Gastroesophageal sphincter (tissue), 4 donors: ENCODE results near the gene SLC4A1AP. TPM values are rescaled to one million over a fixed set of nuclear protein-coding genes. Genes with fewer than 3 reads are reported as not detected.
A peak's percentile ranks its signal among the peaks of the same experiment; 100 is the strongest.

Source experiments
- ATAC-seq: fragments of 150-250 bp; one replicate; pipeline ENCODE4 v1.9.1; 2016; ENCODE audit warnings: mild to moderate bottlenecking, moderate library complexity
- H3K27ac ChIP-seq, 4 donors: fragments of 200-600 bp; sonication (generic) in 3 of 4; 1 replicate in 3 of 4; 2 replicates in 1 of 4; pipeline ENCODE4 v1.5.1; 2016 to 2019
- H3K27me3 ChIP-seq: fragments of 200-600 bp; sonication (generic); one replicate; pipeline ENCODE4 v1.5.1; 2019
- H3K36me3 ChIP-seq, 2 donors: fragments of 200-600 bp; sonication (generic); one replicate each; pipeline ENCODE4 v1.5.1; 2019; ENCODE audit warnings: control low read depth in 1 of 2
- H3K4me1 ChIP-seq, 3 donors: fragments of 200-600 bp; sonication (generic); 1 replicate in 2 of 3; 2 replicates in 1 of 3; pipeline ENCODE4 v1.5.1; 2016 to 2019; ENCODE audit warnings: control low read depth in 2 of 3
- H3K4me3 ChIP-seq, 2 donors: fragments of 200-600 bp; sonication (generic); one replicate each; pipeline ENCODE4 v1.5.1; 2019; ENCODE audit warnings: mild to moderate bottlenecking in 1 of 2, moderate library complexity in 1 of 2
- H3K9me3 ChIP-seq, 3 donors: fragments of 200-600 bp; sonication (generic); one replicate each; pipeline ENCODE4 v1.5.1; 2017 to 2019; ENCODE audit warnings: control low read depth in 2 of 3
- EP300 ChIP-seq: sonication (generic); formaldehyde crosslinking; IDR thresholded peaks from one replicate; pipeline ENCODE4 v1.6.1; 2017; ENCODE audit warnings: antibody characterized with exemption, mild to moderate bottlenecking
- POLR2A ChIP-seq, 2 donors: fragments of 450-650 bp; IDR thresholded peaks; one replicate each; pipeline ENCODE4 v1.6.1; 2017; ENCODE audit warnings: antibody characterized with exemption in 2 of 2, mild to moderate bottlenecking in 2 of 2, moderate library complexity in 1 of 2
- POLR2AphosphoS5 ChIP-seq: sonication (generic); formaldehyde crosslinking; IDR thresholded peaks from one replicate; pipeline ENCODE4 v1.6.1; 2017; ENCODE audit warnings: antibody characterized with exemption
- WGBS, 2 donors: methylation state at CpG; one replicate each; pipeline ENCODE4 v1.1.5; 2018; ENCODE audit warnings: low coverage in 1 of 2; 5-methylcytosine and 5-hydroxymethylcytosine counted together
- total RNA-seq, 4 donors: library from RNA; depleted of rRNA; stranded (reverse); fragments of >200 nt; gene quantifications; one replicate each; pipeline ENCODE4 v1.1.0, GENCODE V29; 2016
- TF ChIP-seq, protein P1 (sequence below), 4 experiments: fragments of 200-600 bp in 2 of 4; fragments of 450-650 bp in 2 of 4; sonication (generic) in 1 of 4; IDR thresholded peaks; one replicate each; pipeline ENCODE4 v1.5.1; 2017 to 2019; ENCODE audit warnings: antibody characterized with exemption in 4 of 4, mild to moderate bottlenecking in 2 of 4, moderate library complexity in 2 of 4

Gene SLC4A1AP
- total RNA-seq, 4 donors from 2014 or later = 18.1 to 23.5 (median 21.4) TPM

GRCh38 chr2:27717070-27717795 lies 53.5 kb downstream of the SLC4A1AP start:
- Histone ChIP-seq H3K4me1 (peaks cover 0 to 28% (median 0%) of the 10 kb centered on the region in 3 donors), H3K4me3 (no peak overlapping the region), H3K9me3 (no peaks in the 10 kb centered on the region), H3K36me3 (no peaks in the 10 kb centered on the region), H3K27me3 (no peaks in the 10 kb centered on the region), H3K27ac (peak overlapping the region in 3 of 4 donors; percentile 78 to 85 (median 80))
- WGBS, 2 donors = 49 to 80% methylated on average over 1 to 8 of the region's 9 CpGs
- no peak for ATAC-seq
- no peak for TF ChIP-seq EP300
- TF ChIP-seq POLR2AphosphoS5 = no peak

DNA sequence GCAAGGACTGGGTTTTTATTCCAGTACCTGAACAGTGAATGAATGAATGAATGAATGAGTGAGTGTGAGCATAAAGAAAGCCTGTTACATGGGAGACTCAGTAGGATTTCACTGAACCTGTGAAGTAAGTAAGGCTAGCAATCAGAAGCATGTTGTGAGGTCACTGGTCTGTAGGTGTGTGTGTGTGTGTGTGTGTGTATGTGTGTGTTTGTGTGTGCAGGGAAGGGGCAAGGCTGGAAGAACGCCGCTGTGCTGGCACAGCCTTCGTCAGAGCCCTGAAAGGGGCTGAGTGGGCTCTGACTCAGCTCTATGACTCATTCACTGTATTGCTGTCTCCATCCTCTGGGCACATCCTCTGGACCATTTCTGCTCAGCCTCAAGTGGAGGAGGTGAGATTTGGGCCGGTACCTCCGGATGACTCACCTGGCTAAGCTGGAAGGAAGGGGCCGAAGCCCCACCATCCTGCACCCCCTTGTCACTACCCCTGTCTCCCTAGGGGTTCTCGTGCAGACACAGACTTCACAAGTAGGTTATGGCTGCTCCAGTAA lies 56.4 kb downstream of the SLC4A1AP start:
- WGBS, 2 donors = 5 to 39% methylated on average over 3 to 4 of the region's 7 CpGs
- Histone ChIP-seq H3K4me3 (no peak overlapping the region), H3K36me3 (no peaks in the 10 kb centered on the region), H3K27ac (peak overlapping the region in 1 of 4 donors; percentile 50), H3K4me1 (peaks cover 0 to 42% (median 15%) of the 10 kb centered on the region in 3 donors), H3K9me3 (no peaks in the 10 kb centered on the region), H3K27me3 (no peaks in the 10 kb centered on the region)
- TF ChIP-seq POLR2AphosphoS5 (peak; percentile 65), POLR2A (IDR thresholded peaks at IDR 0.05) (no peak), EP300 (no peak)
- ATAC-seq = peak; percentile 54

DNA sequence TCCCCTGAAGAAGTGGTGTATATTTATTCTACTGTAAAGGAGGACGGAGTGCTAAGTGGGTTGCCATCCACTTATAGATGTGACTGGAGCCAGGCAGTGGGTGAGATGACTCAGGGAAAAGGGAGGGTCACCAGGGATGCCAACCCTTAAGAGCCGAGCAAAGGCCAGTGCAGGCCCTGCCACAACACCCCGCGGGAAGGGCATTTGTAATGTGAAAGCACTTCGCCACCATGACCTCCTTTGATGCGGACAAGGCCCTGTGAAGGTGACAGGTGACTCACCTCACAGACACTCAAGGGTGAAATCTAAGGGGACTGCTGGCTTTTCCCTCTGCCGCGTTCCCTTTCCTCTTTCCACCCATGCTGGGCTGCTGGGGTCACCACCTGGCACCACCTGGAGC lies 57.6 kb downstream of the SLC4A1AP start:
- H3K27me3 ChIP-seq = no peaks in the 10 kb centered on the region
- no peaks in the 10 kb centered on the region for H3K9me3 ChIP-seq
- no peak overlapping the region for H3K4me3 ChIP-seq
- TF ChIP-seq, protein P1, sequence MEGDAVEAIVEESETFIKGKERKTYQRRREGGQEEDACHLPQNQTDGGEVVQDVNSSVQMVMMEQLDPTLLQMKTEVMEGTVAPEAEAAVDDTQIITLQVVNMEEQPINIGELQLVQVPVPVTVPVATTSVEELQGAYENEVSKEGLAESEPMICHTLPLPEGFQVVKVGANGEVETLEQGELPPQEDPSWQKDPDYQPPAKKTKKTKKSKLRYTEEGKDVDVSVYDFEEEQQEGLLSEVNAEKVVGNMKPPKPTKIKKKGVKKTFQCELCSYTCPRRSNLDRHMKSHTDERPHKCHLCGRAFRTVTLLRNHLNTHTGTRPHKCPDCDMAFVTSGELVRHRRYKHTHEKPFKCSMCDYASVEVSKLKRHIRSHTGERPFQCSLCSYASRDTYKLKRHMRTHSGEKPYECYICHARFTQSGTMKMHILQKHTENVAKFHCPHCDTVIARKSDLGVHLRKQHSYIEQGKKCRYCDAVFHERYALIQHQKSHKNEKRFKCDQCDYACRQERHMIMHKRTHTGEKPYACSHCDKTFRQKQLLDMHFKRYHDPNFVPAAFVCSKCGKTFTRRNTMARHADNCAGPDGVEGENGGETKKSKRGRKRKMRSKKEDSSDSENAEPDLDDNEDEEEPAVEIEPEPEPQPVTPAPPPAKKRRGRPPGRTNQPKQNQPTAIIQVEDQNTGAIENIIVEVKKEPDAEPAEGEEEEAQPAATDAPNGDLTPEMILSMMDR (IDR thresholded peaks at IDR 0.05) = no peak
- TF ChIP-seq POLR2A (IDR thresholded peaks at IDR 0.05) = no peak
- TF ChIP-seq POLR2AphosphoS5 = no peak
- no peak for TF ChIP-seq EP300
- peaks cover 0 to 39% (median 19%) of the 10 kb centered on the region in 3 donors for H3K4me1 ChIP-seq
- H3K27ac ChIP-seq = peak overlapping the region in 1 of 4 donors; percentile 15
- H3K36me3 ChIP-seq = no peaks in the 10 kb centered on the region
- no peak for ATAC-seq
- 50 to 62% methylated on average over 1 to 2 of the region's 8 CpGs for WGBS, 2 donors

GRCh38 chr2:27721884-27722485 lies 58.3 kb downstream of the SLC4A1AP start:
- no peak for TF ChIP-seq POLR2AphosphoS5
- TF ChIP-seq POLR2A (IDR thresholded peaks at IDR 0.05) = no peak
- no peak for TF ChIP-seq EP300
- TF ChIP-seq, protein P1 (IDR thresholded peaks at IDR 0.05) = no peak
- H3K9me3 ChIP-seq = no peaks in the 10 kb centered on the region
- peak overlapping the region in 1 of 4 donors; percentile 15 for H3K27ac ChIP-seq
- H3K27me3 ChIP-seq = no peaks in the 10 kb centered on the region
- no peaks in the 10 kb centered on the region for H3K36me3 ChIP-seq
- no peak overlapping the region for H3K4me3 ChIP-seq
- WGBS, 2 donors = 83% methylated on average over 1 of the region's 2 CpGs; no CpG with 5 or more reads in 1 of the 2 donors
- peaks cover 0 to 32% (median 19%) of the 10 kb centered on the region in 3 donors for H3K4me1 ChIP-seq
- ATAC-seq = no peak

DNA sequence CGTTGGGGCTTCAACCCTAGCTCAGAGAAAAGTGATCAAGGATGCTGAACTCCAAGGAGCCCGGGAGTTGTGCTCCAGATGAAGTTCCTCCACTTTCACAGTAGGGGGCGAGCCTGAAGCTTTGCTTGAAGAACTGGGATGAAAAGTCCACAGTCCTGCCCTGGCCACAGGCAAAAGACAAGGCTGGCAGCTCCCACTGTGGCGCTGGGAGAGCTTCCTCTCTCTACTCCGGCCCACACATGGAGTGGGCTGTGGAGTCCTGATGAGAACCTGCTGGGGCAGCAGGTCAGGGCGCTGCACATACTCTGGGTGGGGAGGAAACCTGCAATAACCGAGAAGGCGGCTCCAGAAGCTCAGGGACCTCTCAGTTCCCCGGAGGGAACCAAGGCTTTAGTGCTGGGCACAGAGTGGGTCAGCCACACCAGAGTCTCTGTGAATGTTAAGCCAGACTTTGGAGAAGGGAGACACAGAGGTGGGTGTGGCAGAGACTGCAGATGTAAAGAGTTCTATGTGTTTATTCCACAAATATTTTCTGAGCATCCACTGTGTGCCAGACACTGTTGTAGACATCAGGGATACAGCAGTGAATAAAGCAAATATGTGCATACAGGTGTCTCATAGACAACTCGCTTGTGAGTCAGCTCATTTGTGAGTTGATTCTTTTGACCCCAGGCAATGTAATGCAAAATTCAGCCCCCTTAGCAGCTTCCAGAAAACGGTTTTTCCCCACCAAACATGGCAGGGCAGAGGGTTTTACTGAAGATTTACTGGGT lies 59.9 kb downstream of the SLC4A1AP start:
- H3K27me3 ChIP-seq = no peaks in the 10 kb centered on the region
- H3K4me3 ChIP-seq = no peak overlapping the region
- H3K36me3 ChIP-seq = no peaks in the 10 kb centered on the region
- ATAC-seq = peak; percentile 70
- no peaks in the 10 kb centered on the region for H3K9me3 ChIP-seq
- 40 to 77% methylated on average over 1 to 2 of the region's 11 CpGs for WGBS, 2 donors
- peak overlapping the region; percentile 66 to 83 (median 78) for H3K27ac ChIP-seq
- peaks cover 0 to 35% (median 19%) of the 10 kb centered on the region in 3 donors for H3K4me1 ChIP-seq
- TF ChIP-seq, protein P1 (IDR thresholded peaks at IDR 0.05) = peak in 3 of 4 experiments; percentile 86 to 90 (median 87)
- no peak for TF ChIP-seq POLR2AphosphoS5
